PC-9 (cell line): Measurements from ENCODE around the gene DIP2C. TPM values are rescaled to one million over a fixed set of nuclear protein-coding genes. Genes with fewer than 3 reads are reported as not detected.

Source experiments
- BruUV-seq: library from RNA; stranded (reverse); fragments of 400-500 nt; replicated peaks from 2 replicates; lab custom pipeline; 2021; lab: Mats Ljungman, UMichigan
- CTCF ChIA-PET: fragments of 300-600 bp; sonication (Branson Sonifier 250); formaldehyde crosslinking; loops from one replicate; lab custom pipeline; 2022; ENCODE audit warnings: antibody characterized with exemption; lab: Charles Lee
- POLR2A ChIA-PET: fragments of 300-600 bp; sonication (Branson Sonifier 250); formaldehyde crosslinking; loops from one replicate; lab custom pipeline; 2022; ENCODE audit warnings: antibody characterized with exemption; ENCODE audit not compliant: unreplicated experiment; lab: Charles Lee
- DNase-seq, 2 experiments: peaks; one replicate each; pipeline versions ENCODE4 v3.0.0 to v3.0.0-alpha.2; 2015 to 2022; ENCODE audit warnings: mixed read lengths in 1 of 2
- H2AFZ ChIP-seq: fragments of 200-600 bp; sonication (generic); 2 replicates; pipeline ENCODE4 v1.8.1; 2017; ENCODE audit warnings: antibody characterized with exemption
- H3F3A ChIP-seq: fragments of 200-600 bp; sonication (generic); 2 replicates; pipeline ENCODE4 v1.8.1; 2017; ENCODE audit warnings: antibody characterized with exemption, mild to moderate bottlenecking, low read depth; ENCODE audit not compliant: insufficient read depth
- H3K27ac ChIP-seq: fragments of 200-600 bp; sonication (generic); 2 replicates; pipeline ENCODE4 v1.6.1; 2016; ENCODE audit warnings: mixed run types
- H3K27me3 ChIP-seq: fragments of 200-600 bp; sonication (generic); 2 replicates; pipeline ENCODE4 v1.6.1; 2016; ENCODE audit warnings: low read depth, mixed run types; ENCODE audit not compliant: insufficient read depth
- H3K36me3 ChIP-seq: fragments of 200-600 bp; sonication (generic); 2 replicates; pipeline ENCODE4 v1.6.1; 2016; ENCODE audit warnings: low read depth, mixed run types
- H3K4me1 ChIP-seq: fragments of 200-600 bp; sonication (generic); replicated peaks from 2 replicates; pipeline ENCODE4 v1.6.1; 2016; ENCODE audit warnings: mixed run types; ENCODE audit not compliant: insufficient read depth
- H3K4me2 ChIP-seq: fragments of 200-600 bp; sonication (generic); 2 replicates; pipeline ENCODE4 v1.6.1; 2017; ENCODE audit warnings: mixed run types
- H3K4me3 ChIP-seq: fragments of 200-600 bp; sonication (generic); 2 replicates; pipeline ENCODE4 v1.6.1; 2016; ENCODE audit warnings: mixed run types
- H3K79me2 ChIP-seq: fragments of 200-600 bp; sonication (generic); 2 replicates; pipeline ENCODE4 v1.6.1; 2017; ENCODE audit warnings: low read depth, mixed run types
- H3K9me2 ChIP-seq: fragments of 200-600 bp; sonication (generic); 2 replicates; pipeline ENCODE4 v1.8.1; 2017; ENCODE audit warnings: mild to moderate bottlenecking; ENCODE audit not compliant: insufficient read depth
- H3K9me3 ChIP-seq: fragments of 200-600 bp; sonication (generic); 2 replicates; pipeline ENCODE4 v1.8.1; 2016; ENCODE audit warnings: low read depth; ENCODE audit not compliant: insufficient read depth
- H4K20me1 ChIP-seq: fragments of 200-600 bp; sonication (generic); 2 replicates; pipeline ENCODE4 v1.8.1; 2017; ENCODE audit not compliant: insufficient read depth
- EZH2 ChIP-seq: fragments of 200-600 bp; sonication (generic); IDR thresholded peaks from 2 replicates; pipeline ENCODE4 v1.8.0; 2017; ENCODE audit warnings: antibody characterized with exemption, low read depth
- intact Hi-C: fragments of 100-400 bp; cut with micrococcal nuclease; formaldehyde crosslinking; loops from one replicate; pipeline ENCODE4 v1.10.0; 2022; ENCODE audit not compliant: unreplicated experiment
- total RNA-seq: library from RNA; stranded (reverse); gene quantifications from 2 replicates; pipeline ENCODE4 v1.2.3, GENCODE V29; 2021
- TF ChIP-seq, protein P1 (sequence below): fragments of 200-600 bp; sonication (generic); conservative IDR thresholded peaks from 2 replicates; pipeline ENCODE4 v1.6.1; 2017; ENCODE audit warnings: mixed run types, antibody characterized with exemption, mild to moderate bottlenecking, moderate library complexity

The DIP2C gene
- total RNA-seq, 1 experiment from 2014 or later: 0.83 TPM

DNA sequence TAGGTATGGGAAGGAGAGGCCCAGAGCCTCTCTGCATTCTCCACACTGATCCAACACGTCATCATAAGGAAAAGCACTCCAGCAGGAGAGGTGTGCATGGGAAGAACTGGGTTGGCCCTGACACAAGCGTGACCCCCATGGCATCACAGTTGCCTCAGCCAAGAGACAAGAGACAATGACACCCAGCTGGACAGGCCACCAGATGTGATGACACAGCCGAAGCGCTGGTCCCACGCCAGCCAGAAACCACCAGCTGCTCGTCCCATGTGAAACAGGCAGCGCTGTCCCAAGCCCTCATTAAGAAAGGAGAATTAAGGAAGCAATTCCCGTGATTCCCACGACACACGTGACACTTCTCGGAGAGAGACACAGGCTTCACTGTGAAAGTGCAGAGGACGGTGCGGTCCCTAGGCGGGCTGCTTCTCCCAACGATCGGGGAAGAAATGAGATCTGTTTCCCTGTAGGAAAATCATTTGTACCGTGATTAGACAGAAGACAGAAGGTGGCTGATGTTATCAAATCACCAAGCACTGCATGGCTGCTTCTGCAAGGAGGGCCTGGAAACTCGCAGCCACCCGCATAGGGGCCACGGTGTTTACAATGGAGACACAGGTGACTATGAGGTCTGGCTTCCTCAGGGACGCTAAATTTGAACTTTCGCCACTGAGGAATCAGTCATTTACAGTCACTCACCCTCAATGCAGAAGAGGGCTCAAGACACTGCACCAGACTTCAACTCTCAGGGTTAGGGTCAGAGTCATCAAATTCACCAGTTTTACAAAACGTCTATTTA is 74.5 kb downstream of the DIP2C start:
- TF ChIP-seq, protein P1, sequence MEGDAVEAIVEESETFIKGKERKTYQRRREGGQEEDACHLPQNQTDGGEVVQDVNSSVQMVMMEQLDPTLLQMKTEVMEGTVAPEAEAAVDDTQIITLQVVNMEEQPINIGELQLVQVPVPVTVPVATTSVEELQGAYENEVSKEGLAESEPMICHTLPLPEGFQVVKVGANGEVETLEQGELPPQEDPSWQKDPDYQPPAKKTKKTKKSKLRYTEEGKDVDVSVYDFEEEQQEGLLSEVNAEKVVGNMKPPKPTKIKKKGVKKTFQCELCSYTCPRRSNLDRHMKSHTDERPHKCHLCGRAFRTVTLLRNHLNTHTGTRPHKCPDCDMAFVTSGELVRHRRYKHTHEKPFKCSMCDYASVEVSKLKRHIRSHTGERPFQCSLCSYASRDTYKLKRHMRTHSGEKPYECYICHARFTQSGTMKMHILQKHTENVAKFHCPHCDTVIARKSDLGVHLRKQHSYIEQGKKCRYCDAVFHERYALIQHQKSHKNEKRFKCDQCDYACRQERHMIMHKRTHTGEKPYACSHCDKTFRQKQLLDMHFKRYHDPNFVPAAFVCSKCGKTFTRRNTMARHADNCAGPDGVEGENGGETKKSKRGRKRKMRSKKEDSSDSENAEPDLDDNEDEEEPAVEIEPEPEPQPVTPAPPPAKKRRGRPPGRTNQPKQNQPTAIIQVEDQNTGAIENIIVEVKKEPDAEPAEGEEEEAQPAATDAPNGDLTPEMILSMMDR: no peak
- no peak overlapping the region for H3K27ac ChIP-seq
- H3K9me3 ChIP-seq: no peaks in the 10 kb centered on the region
- H3F3A ChIP-seq: no peaks in the 10 kb centered on the region
- no peaks in the 10 kb centered on the region for H3K79me2 ChIP-seq
- no peak overlapping the region for H2AFZ ChIP-seq
- no peaks in the 10 kb centered on the region for H3K9me2 ChIP-seq
- peaks cover 29% of the 10 kb centered on the region; the same call in 1 of the 2 replicates for H3K27me3 ChIP-seq
- intact Hi-C loops: no loop called here
- CTCF ChIA-PET: no interaction called here
- no peaks in the 10 kb centered on the region for H3K36me3 ChIP-seq
- no peaks in the 10 kb centered on the region for H4K20me1 ChIP-seq
- no TSS peak for BruUV-seq
- H3K4me2 ChIP-seq: no peak overlapping the region
- H3K4me3 ChIP-seq: no peak overlapping the region
- POLR2A ChIA-PET: no interaction called here
- no peaks in the 10 kb centered on the region for H3K4me1 ChIP-seq
- no peak for DNase-seq

DNA sequence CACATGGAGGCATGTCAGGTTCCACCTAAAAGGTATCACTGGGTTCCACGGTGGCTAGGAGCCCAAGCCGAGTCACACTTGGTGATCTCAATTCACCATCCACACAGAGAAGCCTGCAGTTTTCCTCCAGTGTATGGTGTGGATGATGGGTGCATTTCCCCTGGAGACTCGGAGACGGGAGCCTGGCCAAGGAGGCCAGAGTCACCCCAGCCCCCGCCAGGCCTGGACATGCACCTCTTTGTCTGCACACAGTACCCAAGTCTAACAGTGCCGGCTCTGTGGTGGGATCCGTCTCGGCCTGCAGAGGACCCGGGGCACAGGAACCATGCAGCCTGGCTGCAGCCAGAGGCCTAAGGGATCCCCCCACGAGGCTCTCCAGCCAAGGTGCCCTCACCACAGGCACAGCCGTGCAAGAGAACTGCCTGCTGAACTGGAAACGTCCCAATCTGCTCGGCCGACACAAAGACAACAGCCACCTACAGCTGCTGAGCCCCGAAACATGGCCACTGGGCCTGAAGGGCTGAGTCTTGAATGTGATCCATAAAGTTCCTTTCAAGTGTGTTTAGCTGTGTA is 75.2 kb downstream of the DIP2C start:
- CTCF ChIA-PET: no interaction called here
- peaks cover 27% of the 10 kb centered on the region; the same call in 1 of the 2 replicates for H3K27me3 ChIP-seq
- no peak overlapping the region for H3K27ac ChIP-seq
- H3K79me2 ChIP-seq: no peaks in the 10 kb centered on the region
- no peak for DNase-seq
- no peaks in the 10 kb centered on the region for H3K9me3 ChIP-seq
- H4K20me1 ChIP-seq: no peaks in the 10 kb centered on the region
- intact Hi-C loops: no loop called here
- POLR2A ChIA-PET: no interaction called here
- no peak overlapping the region for H3K4me2 ChIP-seq
- no peaks in the 10 kb centered on the region for H3K9me2 ChIP-seq
- H3F3A ChIP-seq: no peaks in the 10 kb centered on the region
- no peaks in the 10 kb centered on the region for H3K4me1 ChIP-seq
- no peak overlapping the region for H2AFZ ChIP-seq
- no TSS peak for BruUV-seq
- no peaks in the 10 kb centered on the region for H3K36me3 ChIP-seq
- TF ChIP-seq, protein P1: no peak
- no peak for TF ChIP-seq EZH2
- no peak overlapping the region for H3K4me3 ChIP-seq

DNA sequence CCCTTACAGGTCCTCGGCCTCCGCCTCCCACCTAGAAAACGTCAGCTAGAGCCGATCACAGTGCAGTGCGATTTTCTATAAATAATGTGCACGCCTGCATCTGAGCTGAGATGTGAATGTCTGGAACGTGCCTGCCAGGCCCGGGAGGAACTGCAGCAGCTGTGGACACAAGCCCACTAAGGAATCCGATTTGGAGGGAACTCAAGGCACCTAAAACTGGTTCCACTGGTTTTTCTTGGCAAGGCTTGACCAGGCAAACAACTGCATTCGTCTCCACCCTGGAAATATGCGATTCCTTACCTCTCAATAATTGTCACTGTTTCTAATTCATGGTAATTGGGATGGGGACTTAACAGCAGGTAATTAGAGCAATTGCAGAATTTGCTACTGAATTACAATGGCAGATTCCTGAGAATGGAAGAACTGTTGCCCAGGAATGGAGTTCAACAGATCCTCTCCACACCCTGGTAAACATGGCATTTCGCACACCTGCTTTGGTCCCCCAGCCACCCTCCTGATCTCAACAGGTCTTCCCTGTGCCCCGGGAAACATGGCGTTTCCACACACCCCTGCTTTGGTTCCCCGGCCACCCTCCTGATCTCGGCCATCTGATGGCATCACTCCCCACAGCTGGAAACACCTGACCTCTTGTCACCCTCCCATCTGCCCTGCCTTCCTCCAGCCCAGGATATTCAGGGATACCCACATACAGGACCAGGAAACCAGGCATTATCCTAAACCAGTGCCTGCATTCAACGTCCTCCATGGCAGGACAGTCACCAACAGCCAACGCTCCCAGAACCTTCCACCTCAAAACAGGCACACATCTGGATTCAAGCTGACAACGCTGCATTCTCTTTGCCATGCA is 76.0 kb downstream of the DIP2C start:
- Histone ChIP-seq H3K27ac (no peak overlapping the region), H3F3A (no peaks in the 10 kb centered on the region), H3K27me3 (peaks cover 20% of the 10 kb centered on the region; the same call in 1 of the 2 replicates), H3K9me2 (no peaks in the 10 kb centered on the region), H3K4me2 (no peak overlapping the region), H3K4me1 (no peaks in the 10 kb centered on the region), H3K36me3 (no peaks in the 10 kb centered on the region), H3K4me3 (no peak overlapping the region), H3K9me3 (no peaks in the 10 kb centered on the region), H4K20me1 (no peaks in the 10 kb centered on the region), H2AFZ (no peak overlapping the region), H3K79me2 (no peaks in the 10 kb centered on the region)
- ChIA-PET POLR2A (interaction anchor here (0.7 kb wide), 1 partner anchor 284 kb away, joined by 3 read pairs; no protein-coding TSS in a partner anchor), CTCF (no interaction called here)
- TF ChIP-seq EZH2: no peak
- peak; percentile 67 to 70 for DNase-seq
- BruUV-seq: no TSS peak
- intact Hi-C loops: loop anchor here (1.0 kb wide), 1 partner anchor 66 kb away; no protein-coding TSS in a partner anchor
